ENCODE measurements around the gene KIAA1671. TPM values are rescaled to one million over a fixed set of nuclear protein-coding genes. Genes with fewer than 3 reads are reported as not detected.
A peak's percentile ranks its signal among the peaks of the same experiment; 100 is the strongest.

The KIAA1671 gene
- total and polyA plus RNA-seq, 2 donors (not counting 1 experiment from before 2014, with no cell fraction given): 0.01 to 0.02 TPM

DNA sequence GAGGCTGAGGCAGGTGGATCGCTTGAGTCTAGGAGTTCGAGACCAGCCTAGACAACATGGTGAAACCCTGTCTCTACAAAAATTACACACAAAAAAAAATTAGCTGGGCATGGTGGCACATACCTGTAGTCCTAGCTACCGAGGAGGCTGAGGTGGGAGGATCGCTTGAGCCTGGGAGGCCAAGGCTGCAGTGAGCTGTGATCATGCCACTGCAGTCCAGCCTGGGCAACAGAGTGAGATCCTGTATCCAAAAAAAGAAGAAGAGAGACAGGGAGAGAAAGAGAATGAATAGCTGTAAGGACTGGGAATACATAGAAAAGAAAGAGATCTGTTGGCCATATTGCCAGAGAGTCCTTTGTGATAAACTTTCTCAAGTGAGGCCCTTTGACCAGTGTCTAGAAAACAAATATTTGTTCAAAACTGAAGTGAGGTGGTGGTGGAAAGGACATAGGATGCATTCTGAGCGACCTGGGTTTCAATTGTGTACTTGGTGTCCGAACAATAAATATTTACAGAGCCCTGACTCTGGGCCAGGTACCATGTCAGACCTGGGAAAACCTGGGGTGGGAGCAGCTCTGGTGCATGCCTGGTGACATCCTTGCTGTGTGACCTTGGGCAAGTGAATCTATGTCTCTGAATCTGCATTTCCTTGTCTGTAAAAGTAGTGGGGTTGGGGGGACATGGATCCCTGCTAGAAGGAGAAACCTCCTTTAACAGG lies 157.5 kb downstream of the KIAA1671 start:
- H3K9me3 Mint-ChIP-seq (ENCODE audit: insufficient read depth): peaks cover 3% of the 10 kb centered on the region
- DNase-seq: no peak
- peaks cover 62% of the 10 kb centered on the region for H3K27me3 Mint-ChIP-seq
- Histone ChIP-seq H3K9me3 (ENCODE audit: control extremely low read depth in 1 of 3, control insufficient read depth in 2 of 3, insufficient read depth in 1 of 3, low read length in 2 of 3) (peaks cover 0 to 20% (median 3%) of the 10 kb centered on the region in 3 donors), H3K4me1 (ENCODE audit: control insufficient read depth in 2 of 2, insufficient read depth in 2 of 2, low read length in 2 of 2) (peaks cover 13 to 17% of the 10 kb centered on the region in 2 donors), H3K79me2 (ENCODE audit: control insufficient read depth, insufficient read depth, low read length) (no peaks in the 10 kb centered on the region), H3K9ac (ENCODE audit: low read length) (no peak overlapping the region), H4K20me1 (ENCODE audit: control insufficient read depth, insufficient read depth, low read length, poor library complexity, severe bottlenecking) (no peaks in the 10 kb centered on the region), H3K27me3 (replicated peaks in 1 of 4; ENCODE audit: control extremely low read depth in 1 of 4, control insufficient read depth in 3 of 4, insufficient read depth in 4 of 4, low read length in 3 of 4) (peaks cover 0 to 41% (median 10%) of the 10 kb centered on the region in 4 experiments), H3K4me3 (ENCODE audit: control extremely low read depth in 1 of 5, extremely low read depth in 1 of 5, insufficient read depth in 1 of 5, low read depth in 2 of 5, low read length in 4 of 5) (no peak overlapping the region), H3K4me2 (replicated peaks; ENCODE audit: low read depth, low read length, poor library complexity, severe bottlenecking) (peak overlapping the region; percentile 79), H3K36me3 (replicated peaks in 1 of 2; ENCODE audit: control extremely low read depth in 1 of 2, control insufficient read depth in 1 of 2, extremely low read depth in 1 of 2, insufficient read depth in 2 of 2, low read length in 1 of 2) (no peaks in the 10 kb centered on the region), H3K27ac (ENCODE audit: low read length in 2 of 2) (no peak overlapping the region), H2AFZ (ENCODE audit: insufficient read depth, low read depth, low read length, poor library complexity, severe bottlenecking) (no peak overlapping the region)
- peak overlapping the region; percentile 84 for H3K4me3 Mint-ChIP-seq
- TF ChIP-seq EZH2 (IDR thresholded peaks at IDR 0.05; ENCODE audit: borderline replicate concordance, insufficient read depth, low read depth, low read length, poor library complexity, severe bottlenecking): no peak
- TF ChIP-seq, protein P1, sequence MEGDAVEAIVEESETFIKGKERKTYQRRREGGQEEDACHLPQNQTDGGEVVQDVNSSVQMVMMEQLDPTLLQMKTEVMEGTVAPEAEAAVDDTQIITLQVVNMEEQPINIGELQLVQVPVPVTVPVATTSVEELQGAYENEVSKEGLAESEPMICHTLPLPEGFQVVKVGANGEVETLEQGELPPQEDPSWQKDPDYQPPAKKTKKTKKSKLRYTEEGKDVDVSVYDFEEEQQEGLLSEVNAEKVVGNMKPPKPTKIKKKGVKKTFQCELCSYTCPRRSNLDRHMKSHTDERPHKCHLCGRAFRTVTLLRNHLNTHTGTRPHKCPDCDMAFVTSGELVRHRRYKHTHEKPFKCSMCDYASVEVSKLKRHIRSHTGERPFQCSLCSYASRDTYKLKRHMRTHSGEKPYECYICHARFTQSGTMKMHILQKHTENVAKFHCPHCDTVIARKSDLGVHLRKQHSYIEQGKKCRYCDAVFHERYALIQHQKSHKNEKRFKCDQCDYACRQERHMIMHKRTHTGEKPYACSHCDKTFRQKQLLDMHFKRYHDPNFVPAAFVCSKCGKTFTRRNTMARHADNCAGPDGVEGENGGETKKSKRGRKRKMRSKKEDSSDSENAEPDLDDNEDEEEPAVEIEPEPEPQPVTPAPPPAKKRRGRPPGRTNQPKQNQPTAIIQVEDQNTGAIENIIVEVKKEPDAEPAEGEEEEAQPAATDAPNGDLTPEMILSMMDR (IDR thresholded peaks at IDR 0.05): no peak
- 95% methylated on average over 4 of the region's 6 CpGs for WGBS (ENCODE audit: insufficient coverage)
- no peak overlapping the region for H3K27ac Mint-ChIP-seq
- intact Hi-C loops (cut with micrococcal nuclease): no loop called here
- ChIA-PET CTCF (no interaction called here), POLR2A (no interaction called here)
- ATAC-seq (ENCODE audit: low read depth): no peak
- peaks cover 13% of the 10 kb centered on the region for H3K4me1 Mint-ChIP-seq

DNA sequence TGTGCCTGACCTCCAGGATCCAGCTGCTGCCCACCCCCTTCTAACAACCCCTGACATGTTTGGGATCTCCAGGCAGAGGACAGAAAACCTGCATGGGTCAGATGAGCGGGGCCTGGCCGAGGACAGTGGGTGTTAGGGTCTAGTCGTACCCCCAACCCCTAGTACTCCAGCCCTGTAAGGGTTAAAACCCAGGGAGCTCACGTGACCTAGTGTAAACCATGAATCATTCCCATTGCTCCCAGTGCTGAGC lies 158.0 kb downstream of the KIAA1671 start:
- peaks cover 13 to 17% of the 10 kb centered on the region in 2 donors for H3K4me1 ChIP-seq (ENCODE audit: control insufficient read depth in 2 of 2, insufficient read depth in 2 of 2, low read length in 2 of 2)
- H3K9me3 ChIP-seq (ENCODE audit: control extremely low read depth in 1 of 3, control insufficient read depth in 2 of 3, insufficient read depth in 1 of 3, low read length in 2 of 3): peaks cover 0 to 20% (median 3%) of the 10 kb centered on the region in 3 donors
- no peaks in the 10 kb centered on the region for H4K20me1 ChIP-seq (ENCODE audit: control insufficient read depth, insufficient read depth, low read length, poor library complexity, severe bottlenecking)
- no peak for ATAC-seq (ENCODE audit: low read depth)
- H3K27me3 Mint-ChIP-seq: peaks cover 67% of the 10 kb centered on the region
- H3K27ac Mint-ChIP-seq: peak overlapping the region; percentile 35
- H3K4me3 ChIP-seq (ENCODE audit: control extremely low read depth in 1 of 5, extremely low read depth in 1 of 5, insufficient read depth in 1 of 5, low read depth in 2 of 5, low read length in 4 of 5): peak overlapping the region in 2 of 5 experiments; percentile 38 to 65
- 68% methylated on average over 4 of the region's 4 CpGs for WGBS (ENCODE audit: insufficient coverage)
- H3K27me3 ChIP-seq (replicated peaks in 1 of 4; ENCODE audit: control extremely low read depth in 1 of 4, control insufficient read depth in 3 of 4, insufficient read depth in 4 of 4, low read length in 3 of 4): peaks cover 0 to 41% (median 10%) of the 10 kb centered on the region in 4 experiments
- H3K9me3 Mint-ChIP-seq (ENCODE audit: insufficient read depth): peaks cover 3% of the 10 kb centered on the region
- no peak overlapping the region for H3K27ac ChIP-seq (ENCODE audit: low read length in 2 of 2)
- H3K4me3 Mint-ChIP-seq: peak overlapping the region; percentile 84
- intact Hi-C loops (cut with micrococcal nuclease): no loop called here
- ChIA-PET CTCF (no interaction called here), POLR2A (no interaction called here)
- H3K9ac ChIP-seq (ENCODE audit: low read length): peak overlapping the region; percentile 70
- no peaks in the 10 kb centered on the region for H3K36me3 ChIP-seq (replicated peaks in 1 of 2; ENCODE audit: control extremely low read depth in 1 of 2, control insufficient read depth in 1 of 2, extremely low read depth in 1 of 2, insufficient read depth in 2 of 2, low read length in 1 of 2)
- TF ChIP-seq EZH2 (IDR thresholded peaks at IDR 0.05; ENCODE audit: borderline replicate concordance, insufficient read depth, low read depth, low read length, poor library complexity, severe bottlenecking): no peak
- TF ChIP-seq, protein P1 (IDR thresholded peaks at IDR 0.05): no peak
- H3K4me1 Mint-ChIP-seq: peaks cover 13% of the 10 kb centered on the region
- H2AFZ ChIP-seq (ENCODE audit: insufficient read depth, low read depth, low read length, poor library complexity, severe bottlenecking): peak overlapping the region; percentile 67
- H3K4me2 ChIP-seq (replicated peaks; ENCODE audit: low read depth, low read length, poor library complexity, severe bottlenecking): peak overlapping the region; percentile 79
- no peaks in the 10 kb centered on the region for H3K79me2 ChIP-seq (ENCODE audit: control insufficient read depth, insufficient read depth, low read length)
- DNase-seq: no peak
